ENCODE measurements around the gene RRAD. TPM values are rescaled to one million over a fixed set of nuclear protein-coding genes. Genes with fewer than 3 reads are reported as not detected.

Gene RRAD
- total RNA-seq, 1 donor from 2014 or later: 12.1 TPM

DNA sequence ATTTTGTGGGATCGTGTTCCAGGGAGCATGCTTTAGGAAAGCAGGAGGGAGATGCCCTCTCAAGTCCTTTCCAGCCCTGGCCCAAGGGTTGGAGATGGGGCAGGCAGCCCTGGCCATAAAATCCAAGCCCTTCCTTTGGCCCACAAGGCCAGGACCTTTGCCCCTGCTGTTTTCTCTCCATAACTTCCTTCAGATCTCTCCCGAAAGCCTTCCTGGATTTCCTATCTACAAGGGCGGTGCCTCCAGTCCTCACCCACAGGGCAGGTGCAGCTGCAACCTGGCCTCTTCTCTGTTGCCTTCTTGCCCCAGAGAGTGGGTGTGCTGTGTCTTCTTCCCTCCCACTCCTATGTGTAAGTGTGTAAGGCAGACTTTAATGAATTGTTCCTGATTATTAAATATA is 53.5 kb downstream of the RRAD start:
- H3K9me3 ChIP-seq (ENCODE audit: insufficient read depth, low read depth, low read length): no peaks in the 10 kb centered on the region
- TF ChIP-seq, protein P1, sequence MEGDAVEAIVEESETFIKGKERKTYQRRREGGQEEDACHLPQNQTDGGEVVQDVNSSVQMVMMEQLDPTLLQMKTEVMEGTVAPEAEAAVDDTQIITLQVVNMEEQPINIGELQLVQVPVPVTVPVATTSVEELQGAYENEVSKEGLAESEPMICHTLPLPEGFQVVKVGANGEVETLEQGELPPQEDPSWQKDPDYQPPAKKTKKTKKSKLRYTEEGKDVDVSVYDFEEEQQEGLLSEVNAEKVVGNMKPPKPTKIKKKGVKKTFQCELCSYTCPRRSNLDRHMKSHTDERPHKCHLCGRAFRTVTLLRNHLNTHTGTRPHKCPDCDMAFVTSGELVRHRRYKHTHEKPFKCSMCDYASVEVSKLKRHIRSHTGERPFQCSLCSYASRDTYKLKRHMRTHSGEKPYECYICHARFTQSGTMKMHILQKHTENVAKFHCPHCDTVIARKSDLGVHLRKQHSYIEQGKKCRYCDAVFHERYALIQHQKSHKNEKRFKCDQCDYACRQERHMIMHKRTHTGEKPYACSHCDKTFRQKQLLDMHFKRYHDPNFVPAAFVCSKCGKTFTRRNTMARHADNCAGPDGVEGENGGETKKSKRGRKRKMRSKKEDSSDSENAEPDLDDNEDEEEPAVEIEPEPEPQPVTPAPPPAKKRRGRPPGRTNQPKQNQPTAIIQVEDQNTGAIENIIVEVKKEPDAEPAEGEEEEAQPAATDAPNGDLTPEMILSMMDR (IDR thresholded peaks at IDR 0.05; ENCODE audit: insufficient read depth, low read depth, low read length): no peak
- no peak for TF ChIP-seq EZH2 (IDR thresholded peaks at IDR 0.05; ENCODE audit: insufficient read depth, low read length)
- Mint-ChIP-seq H3K27me3 (ENCODE audit: low read depth, unreplicated experiment) (peaks cover 3% of the 10 kb centered on the region), H3K27ac (ENCODE audit: unreplicated experiment) (no peak overlapping the region), H3K4me1 (ENCODE audit: low read depth, unreplicated experiment) (peaks cover 14% of the 10 kb centered on the region), H3K4me3 (ENCODE audit: unreplicated experiment) (no peak overlapping the region), H3K9me3 (ENCODE audit: unreplicated experiment) (no peaks in the 10 kb centered on the region), H3K36me3 (ENCODE audit: low read depth, unreplicated experiment) (no peaks in the 10 kb centered on the region)
- no peak overlapping the region for H3K9ac ChIP-seq (ENCODE audit: low read length)
- no peaks in the 10 kb centered on the region for H3K36me3 ChIP-seq (ENCODE audit: insufficient read depth, low read length)
- H2AFZ ChIP-seq (ENCODE audit: low read depth, low read length): no peak overlapping the region
- H4K20me1 ChIP-seq (ENCODE audit: insufficient read depth, low read length): no peaks in the 10 kb centered on the region
- peaks cover 23% of the 10 kb centered on the region for H3K4me1 ChIP-seq (ENCODE audit: insufficient read depth, low read length)
- H3K27me3 ChIP-seq (ENCODE audit: insufficient read depth, low read length): no peaks in the 10 kb centered on the region
- no peaks in the 10 kb centered on the region for H3K79me2 ChIP-seq (ENCODE audit: insufficient read depth, low read length)
- H3K27ac ChIP-seq (ENCODE audit: low read depth, low read length): no peak overlapping the region
- DNase-seq (ENCODE audit: low read depth) (no peak), FAIRE-seq (no peak)
- H3K4me2 ChIP-seq (ENCODE audit: low read length): no peak overlapping the region
- no peak overlapping the region for H3K4me3 ChIP-seq (ENCODE audit: insufficient read depth, low read depth, low read length)

Other genes with a start within 250 kb of the RRAD start
- 20.2 and 20.9 TPM in 2 replicates for gene CMTM4, start 228.8 kb downstream of the RRAD start, total RNA-seq
- 133 and 150 TPM in 2 replicates for gene DYNC1LI2, start 173.9 kb downstream of the RRAD start, total RNA-seq
- 0.16 and 0.50 TPM in 2 replicates for gene TERB1, start 124.0 kb downstream of the RRAD start, total RNA-seq
- 55.0 and 65.0 TPM in 2 replicates for gene NAE1, start 94.6 kb downstream of the RRAD start, total RNA-seq
- gene CA7, start 81.1 kb downstream of the RRAD start, total RNA-seq: not detected in 2 replicates
- 12.1 and 16.8 TPM in 2 replicates for gene PDP2, start 45.0 kb downstream of the RRAD start, total RNA-seq
- not detected in 2 replicates for gene CDH16, start 6.7 kb downstream of the RRAD start, total RNA-seq
- 69.5 and 75.6 TPM in 2 replicates for gene CIAO2B, start 8.9 kb upstream of the RRAD start, total RNA-seq
- 22.9 and 28.8 TPM in 2 replicates for gene CES2, start 10.0 kb upstream of the RRAD start, total RNA-seq
- gene CES3, start 35.7 kb upstream of the RRAD start, total RNA-seq: 0.77 and 1.5 TPM in 2 replicates
- 1.2 TPM in 2 replicates for gene CES4A, start 63.1 kb upstream of the RRAD start, total RNA-seq
- 94.8 and 104 TPM in 2 replicates for gene CBFB, start 103.6 kb upstream of the RRAD start, total RNA-seq
- gene PHAF1, start 184.4 kb upstream of the RRAD start, total RNA-seq: 16.1 and 17.1 TPM in 2 replicates
- 7.6 and 9.4 TPM in 2 replicates for gene B3GNT9, start 225.5 kb upstream of the RRAD start, total RNA-seq
- 10.1 and 11.0 TPM in 2 replicates for gene TRADD, start 234.4 kb upstream of the RRAD start, total RNA-seq
- gene FBXL8, start 234.4 kb upstream of the RRAD start, total RNA-seq: 5.6 and 6.8 TPM in 2 replicates
- 4.4 and 4.5 TPM in 2 replicates for gene HSF4, start 239.2 kb upstream of the RRAD start, total RNA-seq
- gene NOL3, start 245.0 kb upstream of the RRAD start, total RNA-seq: 9.5 and 10.9 TPM in 2 replicates

Measured in astrocyte (in vitro differentiated cells and primary cell).